SKM-1 (cell line): ENCODE results near the gene EQTN.
"Not testable (repeated sequence)": the region's sequence is repeated elsewhere in the genome, so short reads cannot be mapped to it uniquely, and the experiment has no call there.

ENCODE experiments used
- DNase-seq: peaks from one replicate; lab custom pipeline; 2025; ENCODE audit not compliant: unreplicated experiment; lab: John Stamatoyannopoulos, UW

The EQTN gene

DNA sequence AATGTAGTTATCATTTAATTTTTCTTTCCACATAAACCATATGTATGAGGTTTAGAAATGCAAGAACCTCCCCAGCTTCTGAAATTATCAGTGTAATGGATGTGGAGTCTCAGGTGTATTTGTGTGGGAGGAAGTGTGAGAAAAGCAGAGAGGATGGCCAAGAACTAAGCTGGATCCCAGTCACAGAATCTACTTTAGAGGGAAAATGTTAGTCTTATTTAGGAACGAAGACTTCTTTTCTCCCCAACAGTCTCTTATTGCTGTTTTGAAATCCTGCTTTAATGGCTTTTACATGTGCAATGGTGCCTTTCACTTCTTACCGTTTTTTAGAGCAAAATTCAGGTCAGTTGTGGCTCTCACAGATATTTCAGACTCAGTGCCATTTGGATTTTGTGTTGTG lies 3.0 kb downstream of the EQTN start:
- DNase-seq, result no peak

DNA sequence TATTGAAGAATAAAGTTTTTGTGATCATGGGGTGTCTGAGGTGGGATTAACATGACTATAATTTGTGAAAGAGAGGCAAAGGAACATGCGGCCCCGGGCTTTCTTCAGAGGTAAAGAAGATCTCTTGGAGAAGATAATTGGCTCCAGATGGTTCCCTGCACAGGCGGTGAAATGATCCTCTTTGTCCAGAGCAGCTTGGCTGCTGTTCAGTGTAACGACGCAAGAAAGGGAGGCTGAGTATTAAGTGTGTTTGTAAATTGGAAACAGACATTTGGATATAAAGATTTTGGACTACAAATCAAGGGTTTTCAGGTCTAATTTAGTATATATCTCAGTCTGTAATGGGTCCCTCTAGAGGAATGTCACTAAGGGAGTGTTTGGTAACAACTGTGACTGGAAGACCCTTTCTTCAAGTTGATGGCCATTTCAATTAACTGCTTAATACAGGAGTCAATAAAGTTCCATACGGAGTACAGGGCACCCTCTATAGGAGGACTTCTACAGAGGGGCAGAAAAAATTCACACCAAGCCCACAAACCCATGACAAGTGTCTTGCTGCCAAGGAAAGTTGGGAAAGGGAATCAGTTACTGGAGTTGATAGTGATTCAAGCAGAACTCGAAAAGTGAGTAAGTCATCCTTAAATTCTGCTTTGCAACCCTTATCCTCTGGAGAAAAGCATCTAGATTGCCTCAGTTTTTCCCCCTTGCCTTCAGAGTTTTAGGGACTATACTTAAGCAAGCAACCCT lies 4.1 kb downstream of the EQTN start:
- no peak for DNase-seq

DNA sequence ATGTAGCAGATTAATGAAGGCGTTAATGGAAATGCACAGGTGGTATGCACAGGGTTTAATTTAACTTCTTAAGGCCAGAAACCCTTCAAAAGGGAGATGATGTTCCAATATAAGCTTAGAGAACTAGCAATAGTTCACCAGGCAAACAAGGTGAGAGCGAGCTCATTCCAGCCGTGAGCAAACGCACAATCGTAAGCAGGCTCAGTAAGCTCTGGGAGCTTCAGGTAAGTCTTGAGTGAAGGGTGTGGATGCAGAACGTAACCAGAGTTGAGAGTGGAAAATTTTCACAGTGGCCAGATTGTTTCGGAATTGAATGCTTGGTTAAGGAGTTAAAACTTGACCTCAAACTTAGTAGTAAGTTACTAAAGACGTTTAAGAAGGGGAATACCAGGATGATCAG lies 5.7 kb downstream of the EQTN start:
- DNase-seq, result no peak

- no peak for DNase-seq
Measured at GRCh38 chr9:27282269-27282668, 14.7 kb downstream of the EQTN start.

GRCh38 chr9:27280860-27281259 lies 16.1 kb downstream of the EQTN start:
- DNase-seq, result no peak

GRCh38 chr9:27280249-27280648 lies 16.7 kb downstream of the EQTN start:
- DNase-seq, result no peak

- DNase-seq, result no peak
Measured at GRCh38 chr9:27279611-27280010, 17.3 kb downstream of the EQTN start.

DNA sequence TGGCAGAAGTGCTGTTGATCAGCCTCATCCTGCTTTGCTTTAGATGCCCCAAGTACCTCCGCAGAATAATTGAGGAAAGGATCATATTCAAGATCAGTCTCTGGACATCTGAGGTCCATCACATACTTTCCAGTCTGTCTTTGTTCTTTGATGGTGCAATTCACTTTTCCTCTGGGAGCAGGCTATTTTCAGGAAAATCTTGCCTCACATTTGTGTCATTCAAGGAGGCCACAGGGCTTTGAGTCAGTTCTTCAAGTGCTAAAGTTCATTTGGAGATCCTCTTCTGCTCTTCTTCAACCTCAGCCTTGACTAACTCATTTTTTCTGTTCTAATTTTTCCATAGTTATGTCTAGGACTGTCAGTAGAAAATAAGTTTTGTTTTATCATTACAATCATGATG lies 18.6 kb downstream of the EQTN start:
- DNase-seq, result no peak

DNA sequence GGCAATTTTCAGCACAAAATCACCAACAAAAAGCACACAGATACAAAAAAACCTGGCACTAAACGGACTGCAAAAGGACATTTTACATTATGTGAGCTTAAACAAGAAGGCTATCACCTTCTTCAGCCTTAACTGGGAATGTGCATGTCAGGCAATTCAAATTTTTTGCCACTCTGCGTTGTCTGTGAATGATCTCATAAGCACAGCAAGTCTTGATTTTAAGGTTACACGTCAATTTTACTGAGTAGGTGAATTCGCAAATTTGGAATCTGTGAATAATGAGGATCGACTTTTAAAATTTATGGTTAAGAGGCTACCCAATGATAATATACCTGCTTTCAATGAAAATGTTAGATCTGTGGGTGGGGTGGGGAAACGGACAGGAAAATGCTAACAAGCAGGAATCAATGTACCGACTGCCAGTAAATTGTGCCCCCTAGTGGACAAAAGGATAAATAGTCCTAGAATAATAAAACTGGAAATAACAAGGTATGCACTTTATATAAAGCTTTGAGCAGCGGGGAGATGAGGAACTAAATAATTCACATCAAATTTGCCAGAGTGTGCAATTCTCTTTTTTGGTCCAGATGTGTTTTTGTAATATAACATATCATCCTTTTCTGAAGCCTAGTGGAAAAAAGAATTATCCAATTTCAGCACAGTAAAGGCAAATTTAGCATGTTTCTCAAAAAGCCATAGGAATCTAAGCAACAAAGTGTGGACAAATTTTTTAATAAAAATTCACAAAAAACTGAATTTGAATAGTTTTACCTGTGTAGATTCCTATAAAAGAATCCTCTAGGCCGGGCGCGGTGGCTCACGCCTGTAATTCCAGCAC lies 20.5 kb downstream of the EQTN start:
- peak; percentile 41 for DNase-seq

- DNase-seq, result no peak
Measured at GRCh38 chr9:27273186-27273585, 23.8 kb downstream of the EQTN start.

DNA sequence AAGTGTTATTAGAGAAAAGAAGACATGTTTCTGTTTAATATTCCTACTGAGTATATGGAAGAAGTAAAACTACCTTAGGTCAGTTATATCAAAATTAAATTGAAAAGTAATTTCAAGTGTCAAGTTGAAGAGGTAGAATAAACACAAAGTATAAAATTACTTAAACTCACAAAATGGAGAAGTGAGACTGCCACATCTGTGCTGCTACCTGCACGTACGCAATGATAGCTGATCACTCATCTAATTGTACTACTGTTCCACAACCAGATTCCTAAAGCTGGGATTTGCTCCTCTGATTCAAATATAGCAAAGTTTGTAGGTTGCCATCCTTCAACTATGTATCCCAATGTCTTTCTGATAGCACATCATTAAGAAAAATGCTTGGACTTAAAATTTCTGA lies 24.8 kb downstream of the EQTN start:
- DNase-seq, result no peak

- no peak for DNase-seq
Measured at GRCh38 chr9:27261517-27262211, 35.3 kb downstream of the EQTN start.

GRCh38 chr9:27260789-27261516 lies 36.0 kb downstream of the EQTN start:
- DNase-seq, result no peak

DNA sequence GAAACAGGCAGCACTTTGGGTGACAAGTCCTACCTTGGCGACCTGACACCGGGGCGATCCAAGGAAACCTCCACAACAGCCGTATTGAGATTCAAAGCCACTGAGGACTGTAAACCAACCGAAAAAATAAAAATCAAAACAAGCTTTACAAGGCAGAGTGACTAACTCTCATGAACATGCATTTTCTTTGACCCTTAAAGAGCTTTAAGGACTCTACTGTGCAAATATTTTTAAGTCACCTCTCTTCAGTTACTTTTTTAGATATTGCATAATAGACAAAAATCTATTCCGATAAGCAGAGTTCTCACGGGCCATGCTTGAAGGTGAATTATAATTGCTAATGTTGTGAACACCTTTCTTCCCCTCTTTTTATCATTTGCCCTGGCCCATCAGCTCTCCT lies 38.3 kb downstream of the EQTN start:
- DNase-seq, result no peak

DNA sequence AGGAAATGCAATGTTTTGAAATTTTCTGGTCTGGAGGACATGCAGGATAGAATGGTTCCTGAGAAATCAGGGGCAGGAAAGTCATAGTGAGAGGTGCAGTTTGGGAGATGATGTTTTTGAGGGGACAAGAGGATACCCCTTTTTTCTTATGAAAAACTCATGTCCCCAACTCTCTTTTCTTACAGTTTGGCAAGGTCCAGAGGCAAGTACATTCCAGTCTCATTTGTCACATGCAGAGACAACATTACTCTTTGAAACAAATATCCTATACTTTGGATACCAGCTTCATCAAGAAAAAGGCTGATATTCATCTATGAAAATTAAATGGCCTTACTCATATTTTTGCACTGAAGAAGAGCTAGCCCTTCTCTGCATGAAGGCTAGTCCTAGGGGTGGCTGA lies 48.2 kb downstream of the EQTN start:
- no peak for DNase-seq

GRCh38 chr9:27247756-27248155 lies 49.2 kb downstream of the EQTN start:
- DNase-seq, result peak; percentile 20

DNA sequence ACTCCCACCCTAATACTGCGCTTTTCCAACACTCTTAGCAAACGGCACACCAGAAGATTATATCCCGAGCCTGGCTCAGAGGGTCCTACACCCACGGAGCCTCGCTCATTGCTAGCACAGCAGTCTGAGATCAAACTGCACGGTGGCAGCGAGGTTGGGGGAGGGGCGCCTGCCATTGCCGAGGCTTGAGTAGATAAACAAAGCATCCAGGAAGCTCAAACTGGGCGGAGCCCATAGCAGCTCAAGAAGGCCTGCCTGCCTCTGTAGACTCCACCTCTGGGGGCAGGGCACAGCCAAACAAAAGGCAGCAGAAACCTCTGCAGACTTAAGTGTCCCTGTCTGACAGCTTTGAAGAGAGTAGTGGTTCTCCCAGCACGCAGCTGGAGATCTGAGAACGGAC lies 57.3 kb downstream of the EQTN start:
- not testable (repeated sequence) for DNase-seq
